NAMALWA (cell line): Measurements from ENCODE around the gene MAP3K19.
"Not testable (repeated sequence)": the region's sequence is repeated elsewhere in the genome, so short reads cannot be mapped to it uniquely, and the experiment has no call there.

ENCODE experiments used
- DNase-seq: peaks from one replicate; pipeline ENCODE4 v3.0.0-alpha.2; 2015; ENCODE audit warnings: low spot score

The MAP3K19 gene

GRCh38 chr2:134985061-134985460, 62.2 kb downstream of the MAP3K19 start:
- DNase-seq, result no peak

- no peak for DNase-seq
These were observed 64.6 kb downstream of the MAP3K19 start for GRCh38 chr2:134982603-134983002.

- no peak for DNase-seq
These were observed 66.6 kb downstream of the MAP3K19 start for GRCh38 chr2:134980639-134981038.

- DNase-seq, result no peak
These were observed 68.0 kb downstream of the MAP3K19 start for GRCh38 chr2:134979221-134979620.

GRCh38 chr2:134977104-134977503, 70.1 kb downstream of the MAP3K19 start:
- not testable (repeated sequence) for DNase-seq

GRCh38 chr2:134976074-134976702, 71.1 kb downstream of the MAP3K19 start:
- DNase-seq, result peak; percentile 23

GRCh38 chr2:134975281-134976009, 71.8 kb downstream of the MAP3K19 start:
- peak; percentile 63 for DNase-seq

- DNase-seq, result no peak
These were observed 73.8 kb downstream of the MAP3K19 start for GRCh38 chr2:134973241-134974138.

- DNase-seq, result not testable (repeated sequence)
These were observed 80.1 kb downstream of the MAP3K19 start for GRCh38 chr2:134967166-134967565.

- no peak for DNase-seq
These were observed 89.8 kb downstream of the MAP3K19 start for GRCh38 chr2:134957477-134957876.

- no peak for DNase-seq
These were observed 91.5 kb downstream of the MAP3K19 start for GRCh38 chr2:134955744-134956143.

GRCh38 chr2:134954065-134954464, 93.2 kb downstream of the MAP3K19 start:
- no peak for DNase-seq

GRCh38 chr2:134952608-134953007, 94.6 kb downstream of the MAP3K19 start:
- DNase-seq, result no peak

- DNase-seq, result no peak
These were observed 96.4 kb downstream of the MAP3K19 start for GRCh38 chr2:134950886-134951285.

- DNase-seq, result no peak
These were observed 97.1 kb downstream of the MAP3K19 start for GRCh38 chr2:134949981-134950708.

GRCh38 chr2:134946073-134946472, 101.2 kb downstream of the MAP3K19 start:
- no peak for DNase-seq

- no peak for DNase-seq
These were observed 102.3 kb downstream of the MAP3K19 start for GRCh38 chr2:134944975-134945374.

- peak; percentile 46 for DNase-seq
These were observed 103.7 kb downstream of the MAP3K19 start for GRCh38 chr2:134943540-134943939.

GRCh38 chr2:134936691-134937090, 110.6 kb downstream of the MAP3K19 start:
- no peak for DNase-seq

GRCh38 chr2:134934641-134935040, 112.6 kb downstream of the MAP3K19 start:
- DNase-seq, result no peak

GRCh38 chr2:134934150-134934549, 113.1 kb downstream of the MAP3K19 start:
- no peak for DNase-seq

- DNase-seq, result no peak
These were observed 113.5 kb downstream of the MAP3K19 start for GRCh38 chr2:134933732-134934131.
